Left lung (tissue), 10 donors: Measurements from ENCODE around the gene PDE4D. TPM values are rescaled to one million over a fixed set of nuclear protein-coding genes. Genes with fewer than 3 reads are reported as not detected.

ENCODE experiments used
- ATAC-seq: fragments of 200-7000 bp; cut with Tn5 transposase; one replicate; pipeline ENCODE4 v1.9.1; 2020; ENCODE audit warnings: moderate library complexity
- DNase-seq, 4 donors: peaks; one replicate each; pipeline ENCODE4 v3.0.0-alpha.2; 2013 to 2020
- H3K27ac ChIP-seq, 2 donors: fragments of 200-600 bp; sonication (generic) in 1 of 2; one replicate each; pipeline versions ENCODE4 v1.5.0 to v1.8.0; 2020 to 2021
- H3K27me3 ChIP-seq, 2 donors: fragments of 200-600 bp; sonication (generic) in 1 of 2; one replicate each; pipeline versions ENCODE4 v1.5.0 to v1.8.0; 2020 to 2021
- H3K36me3 ChIP-seq, 2 donors: fragments of 200-600 bp; sonication (generic) in 1 of 2; one replicate each; pipeline versions ENCODE4 v1.5.0 to v1.8.0; 2020 to 2021
- H3K4me1 ChIP-seq, 2 donors: fragments of 200-600 bp; one replicate each; pipeline ENCODE4 v1.8.0; 2021
- H3K4me3 ChIP-seq, 2 donors: fragments of 200-600 bp; sonication (generic) in 1 of 2; one replicate each; pipeline versions ENCODE4 v1.5.0 to v1.8.0; 2020 to 2021; ENCODE audit warnings: mild to moderate bottlenecking in 1 of 2
- H3K9me3 ChIP-seq, 2 donors: fragments of 200-600 bp; sonication (generic) in 1 of 2; one replicate each; pipeline versions ENCODE4 v1.5.0 to v1.8.0; 2020 to 2021
- CTCF ChIP-seq, 2 donors: fragments of 200-600 bp; sonication (generic) in 1 of 2; IDR thresholded peaks; one replicate each; pipeline versions ENCODE4 v1.5.0 to v1.8.0; 2021; ENCODE audit warnings: antibody characterized with exemption in 2 of 2
- intact Hi-C, 2 donors: fragments of 100-400 bp; cut with DNase I; formaldehyde crosslinking; loops; one replicate each; pipeline versions ENCODE4 v1.11.2 to v1.14.2; 2022
- polyA plus RNA-seq, 6 donors: library from polyadenylated mRNA; unstranded; fragments of 120-200 nt; gene quantifications; one replicate each; pipeline ENCODE4 v1.2.1, GENCODE V29; 2013; ENCODE audit not compliant: insufficient read length in 6 of 6
- total RNA-seq, 2 donors: library from RNA; stranded (reverse); fragmentation: NEBNext Ultra II Directional; extraction: Animal tissue kit (Norgen Biotek cat#: 25700); gene quantifications; one replicate each; pipeline ENCODE4 v1.2.1, GENCODE V29; 2021
- donor health status: DM: no; HTN: yes; CAD: no.
- donor health status: DM: no; HTN: no; CAD: no.

The PDE4D gene
- total and polyA plus RNA-seq, 8 donors = 21.4 to 57.1 (median 25.4) TPM

- Histone ChIP-seq H3K9me3 (no peaks in the 10 kb centered on the region), H3K27ac (peak overlapping the region; percentile 92 to 93), H3K4me3 (peak overlapping the region; percentile 53 to 72), H3K27me3 (no peaks in the 10 kb centered on the region), H3K36me3 (no peaks in the 10 kb centered on the region), H3K4me1 (peaks cover 20 to 74% of the 10 kb centered on the region in 2 donors)
- DNase-seq (peak; percentile 66 to 100 (median 81)), ATAC-seq (peak; percentile 67)
- no peak for TF ChIP-seq CTCF (IDR thresholded peaks at IDR 0.05)
- intact Hi-C loops = no loop called here
These were observed 854.1 kb downstream of the PDE4D start for GRCh38 chr5:59039296-59040023.

- no peak for TF ChIP-seq CTCF (IDR thresholded peaks at IDR 0.05)
- DNase-seq (peak in 2 of 4 donors; percentile 39 to 46), ATAC-seq (peak; percentile 1)
- H3K36me3 ChIP-seq = no peaks in the 10 kb centered on the region
- intact Hi-C loops = no loop called here
- H3K27me3 ChIP-seq = no peaks in the 10 kb centered on the region
- peak overlapping the region; percentile 53 to 72 for H3K4me3 ChIP-seq
- H3K9me3 ChIP-seq = no peaks in the 10 kb centered on the region
- H3K4me1 ChIP-seq = peaks cover 20 to 78% of the 10 kb centered on the region in 2 donors
- H3K27ac ChIP-seq = peak overlapping the region; percentile 92 to 93
These were observed 854.7 kb downstream of the PDE4D start for GRCh38 chr5:59038798-59039295.

- no peaks in the 10 kb centered on the region for H3K36me3 ChIP-seq
- no peak for TF ChIP-seq CTCF (IDR thresholded peaks at IDR 0.05)
- peaks cover 20 to 78% of the 10 kb centered on the region in 2 donors for H3K4me1 ChIP-seq
- DNase-seq (no peak), ATAC-seq (no peak)
- peak overlapping the region; percentile 53 to 72 for H3K4me3 ChIP-seq
- intact Hi-C loops = no loop called here
- H3K9me3 ChIP-seq = no peaks in the 10 kb centered on the region
- no peaks in the 10 kb centered on the region for H3K27me3 ChIP-seq
- H3K27ac ChIP-seq = peak overlapping the region; percentile 92 to 93
These were observed 855.4 kb downstream of the PDE4D start for GRCh38 chr5:59037941-59038797.

- DNase-seq (no peak), ATAC-seq (no peak)
- TF ChIP-seq CTCF (IDR thresholded peaks at IDR 0.05) = no peak
- peaks cover 17 to 73% of the 10 kb centered on the region in 2 donors for H3K4me1 ChIP-seq
- H3K9me3 ChIP-seq = no peaks in the 10 kb centered on the region
- H3K27me3 ChIP-seq = no peaks in the 10 kb centered on the region
- H3K4me3 ChIP-seq = peak overlapping the region; percentile 53 to 72
- intact Hi-C loops = no loop called here
- H3K36me3 ChIP-seq = no peaks in the 10 kb centered on the region
- H3K27ac ChIP-seq = peak overlapping the region; percentile 92 to 93
These were observed 856.1 kb downstream of the PDE4D start for GRCh38 chr5:59037453-59037852.

GRCh38 chr5:59037041-59037440 lies 856.5 kb downstream of the PDE4D start:
- intact Hi-C loops = no loop called here
- Histone ChIP-seq H3K27me3 (no peaks in the 10 kb centered on the region), H3K9me3 (no peaks in the 10 kb centered on the region), H3K36me3 (no peaks in the 10 kb centered on the region), H3K4me1 (peaks cover 13 to 69% of the 10 kb centered on the region in 2 donors), H3K27ac (peak overlapping the region; percentile 92 to 93), H3K4me3 (peak overlapping the region; percentile 53 to 72)
- DNase-seq (no peak), ATAC-seq (no peak)
- TF ChIP-seq CTCF (IDR thresholded peaks at IDR 0.05) = no peak
